Liver (tissue), 9 donors: ENCODE measurements around the gene EMC6. TPM values are rescaled to one million over a fixed set of nuclear protein-coding genes. Genes with fewer than 3 reads are reported as not detected.

Experiments used
- DNase-seq: peaks from one replicate; pipeline ENCODE4 v3.0.0-alpha.2; 2017; ENCODE audit warnings: low spot score
- H3K27ac ChIP-seq, 2 donors: one replicate each; pipeline ENCODE4 v1.7.0; 2013; ENCODE audit warnings: inconsistent platforms in 2 of 2, low read length in 2 of 2, control low read depth in 1 of 2, low read depth in 1 of 2, mild to moderate bottlenecking in 1 of 2
- H3K27me3 ChIP-seq, 4 donors: one replicate each; pipeline versions ENCODE4 v1.6.1 to v1.7.0; 2013; ENCODE audit warnings: low read length in 3 of 4, inconsistent platforms in 1 of 4, mild to moderate bottlenecking in 1 of 4, moderate library complexity in 1 of 4; ENCODE audit not compliant: control insufficient read depth in 4 of 4, insufficient read depth in 4 of 4
- H3K36me3 ChIP-seq, 4 donors: one replicate each; pipeline versions ENCODE4 v1.6.1 to v1.7.0; 2013; ENCODE audit warnings: low read length in 3 of 4, mild to moderate bottlenecking in 3 of 4, low read depth in 1 of 4, moderate library complexity in 1 of 4; ENCODE audit not compliant: control insufficient read depth in 4 of 4, insufficient read depth in 3 of 4
- H3K4me1 ChIP-seq, 4 donors: one replicate each; pipeline versions ENCODE4 v1.6.1 to v1.7.0; 2013; ENCODE audit warnings: low read length in 3 of 4, mild to moderate bottlenecking in 3 of 4, moderate library complexity in 1 of 4; ENCODE audit not compliant: control insufficient read depth in 4 of 4, insufficient read depth in 4 of 4
- H3K4me3 ChIP-seq, 3 donors: one replicate each; pipeline versions ENCODE4 v1.6.1 to v1.7.0; 2013; ENCODE audit warnings: low read length in 3 of 3, control low read depth in 1 of 3, low read depth in 1 of 3, mild to moderate bottlenecking in 1 of 3
- H3K9ac ChIP-seq, 2 donors: one replicate each; pipeline ENCODE4 v1.7.0; 2013; ENCODE audit warnings: low read length in 2 of 2, mild to moderate bottlenecking in 2 of 2, moderate library complexity in 2 of 2, control low read depth in 1 of 2, low read depth in 1 of 2
- H3K9me3 ChIP-seq, 4 donors: one replicate each; pipeline versions ENCODE4 v1.6.1 to v1.7.0; 2013; ENCODE audit warnings: low read length in 3 of 4; ENCODE audit not compliant: control insufficient read depth in 4 of 4
- EGR1 ChIP-seq, 2 donors: IDR thresholded peaks; 2 replicates each; pipeline ENCODE4 v1.6.1; 2016 to 2018; ENCODE audit warnings: antibody characterized with exemption in 2 of 2, low read depth in 2 of 2
- FOXA1 ChIP-seq: IDR thresholded peaks from 2 replicates; pipeline ENCODE4 v1.6.1; 2016; ENCODE audit warnings: antibody characterized with exemption
- FOXA2 ChIP-seq: IDR thresholded peaks from 2 replicates; pipeline ENCODE4 v1.6.1; 2016; ENCODE audit warnings: antibody characterized with exemption
- HNF4G ChIP-seq: IDR thresholded peaks from 2 replicates; pipeline ENCODE4 v1.6.1; 2016; ENCODE audit warnings: antibody characterized with exemption
- NR2F2 ChIP-seq: IDR thresholded peaks from 2 replicates; pipeline ENCODE4 v1.6.1; 2016; ENCODE audit warnings: antibody characterized with exemption
- RXRA ChIP-seq, 2 donors: IDR thresholded peaks; 2 replicates each; pipeline ENCODE4 v1.6.1; 2017 to 2018; ENCODE audit warnings: antibody characterized with exemption in 2 of 2, mild to moderate bottlenecking in 1 of 2
- TAF1 ChIP-seq: conservative IDR thresholded peaks from 2 replicates; pipeline ENCODE4 v1.6.1; 2016; ENCODE audit warnings: antibody characterized with exemption, mild to moderate bottlenecking
- WGBS: extraction: QIAGEN DNeasy Blood & Tissue Kit; methylation state at CpG from one replicate; pipeline ENCODE4 v1.1.7; 2013; 5-methylcytosine and 5-hydroxymethylcytosine counted together
- polyA plus RNA-seq, 2 donors: library from polyadenylated mRNA; stranded (reverse) in 1 of 2; unstranded in 1 of 2; fragments of 200-250 nt in 1 of 2; fragments of >200 nt in 1 of 2; fragmentation: Nextera tagmentation in 1 of 2; extraction: Ambion mirVana in 1 of 2; gene quantifications; one replicate each; pipeline versions ENCODE4 v1.2.1 to v1.2.3, GENCODE V29; 2013 to 2015
- total RNA-seq, 2 donors: library from RNA; depleted of rRNA; stranded (reverse); fragments of >200 nt; gene quantifications; one replicate each; pipeline ENCODE4 v1.2.3, GENCODE V29; 2014
- TF ChIP-seq, protein P1 (sequence below): fragments of 150-350 bp; IDR thresholded peaks from 2 replicates; pipeline ENCODE4 v1.5.1; 2017; ENCODE audit warnings: improper control_type of control experiment, low read depth, low read length; ENCODE audit not compliant: missing input control
- TF ChIP-seq, protein P2 (sequence below): IDR thresholded peaks from 2 replicates; pipeline ENCODE4 v1.6.1; 2016; ENCODE audit warnings: antibody characterized with exemption
- TF ChIP-seq, protein P3 (sequence below): IDR thresholded peaks from 2 replicates; pipeline ENCODE4 v1.6.1; 2016; ENCODE audit warnings: antibody characterized with exemption
- TF ChIP-seq, protein P4 (sequence below): IDR thresholded peaks from 2 replicates; pipeline ENCODE4 v1.6.1; 2016; ENCODE audit warnings: antibody characterized with exemption, mild to moderate bottlenecking
- TF ChIP-seq, protein P5 (sequence below): IDR thresholded peaks from 2 replicates; pipeline ENCODE4 v1.6.1; 2016; ENCODE audit warnings: antibody characterized with exemption
- donor health status: healthy.
- donor health status: healthy.
- donor health status: healthy.
- donor health status: healthy.
- donor health status: healthy.

The EMC6 gene
- total and polyA plus RNA-seq, 4 donors = 12.3 to 107 (median 47.6) TPM

DNA sequence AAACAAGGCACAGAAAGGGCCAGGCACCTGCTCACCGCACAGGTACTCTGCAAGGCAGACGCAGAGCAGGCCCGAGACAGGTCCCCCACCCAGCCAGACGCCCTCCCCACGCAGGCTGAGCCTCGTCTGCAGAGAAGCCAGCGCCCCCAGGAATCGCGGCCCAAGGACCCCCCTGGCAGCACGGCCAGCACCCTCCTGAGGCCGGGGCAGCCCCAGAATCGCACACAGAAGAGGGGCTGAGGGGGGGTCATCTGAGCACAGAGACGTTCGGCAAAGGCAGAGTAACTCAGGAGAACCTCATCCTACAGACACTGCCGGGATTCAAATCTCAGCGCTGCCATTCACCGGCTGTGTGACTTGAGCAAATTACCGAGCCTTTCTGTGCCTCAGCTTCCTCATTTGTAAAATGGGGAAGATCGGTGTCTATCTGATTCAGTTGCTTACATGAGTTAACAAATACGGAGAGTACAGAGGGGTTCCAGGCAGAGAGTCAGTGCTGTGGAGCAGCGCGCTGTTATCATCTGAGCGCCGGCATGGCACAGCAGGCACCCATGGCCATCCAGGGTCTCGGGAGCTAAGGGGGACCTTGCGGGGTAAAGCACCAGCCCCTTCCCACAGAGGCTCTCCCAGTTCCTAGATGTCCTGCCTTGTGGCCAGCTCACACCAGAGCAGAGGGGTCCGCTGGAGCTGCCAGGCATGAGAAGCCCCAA lies 10.4 kb downstream of the EMC6 start (continued):
- TF ChIP-seq, protein P1, sequence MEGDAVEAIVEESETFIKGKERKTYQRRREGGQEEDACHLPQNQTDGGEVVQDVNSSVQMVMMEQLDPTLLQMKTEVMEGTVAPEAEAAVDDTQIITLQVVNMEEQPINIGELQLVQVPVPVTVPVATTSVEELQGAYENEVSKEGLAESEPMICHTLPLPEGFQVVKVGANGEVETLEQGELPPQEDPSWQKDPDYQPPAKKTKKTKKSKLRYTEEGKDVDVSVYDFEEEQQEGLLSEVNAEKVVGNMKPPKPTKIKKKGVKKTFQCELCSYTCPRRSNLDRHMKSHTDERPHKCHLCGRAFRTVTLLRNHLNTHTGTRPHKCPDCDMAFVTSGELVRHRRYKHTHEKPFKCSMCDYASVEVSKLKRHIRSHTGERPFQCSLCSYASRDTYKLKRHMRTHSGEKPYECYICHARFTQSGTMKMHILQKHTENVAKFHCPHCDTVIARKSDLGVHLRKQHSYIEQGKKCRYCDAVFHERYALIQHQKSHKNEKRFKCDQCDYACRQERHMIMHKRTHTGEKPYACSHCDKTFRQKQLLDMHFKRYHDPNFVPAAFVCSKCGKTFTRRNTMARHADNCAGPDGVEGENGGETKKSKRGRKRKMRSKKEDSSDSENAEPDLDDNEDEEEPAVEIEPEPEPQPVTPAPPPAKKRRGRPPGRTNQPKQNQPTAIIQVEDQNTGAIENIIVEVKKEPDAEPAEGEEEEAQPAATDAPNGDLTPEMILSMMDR = no peak
- TF ChIP-seq HNF4G = no peak

DNA sequence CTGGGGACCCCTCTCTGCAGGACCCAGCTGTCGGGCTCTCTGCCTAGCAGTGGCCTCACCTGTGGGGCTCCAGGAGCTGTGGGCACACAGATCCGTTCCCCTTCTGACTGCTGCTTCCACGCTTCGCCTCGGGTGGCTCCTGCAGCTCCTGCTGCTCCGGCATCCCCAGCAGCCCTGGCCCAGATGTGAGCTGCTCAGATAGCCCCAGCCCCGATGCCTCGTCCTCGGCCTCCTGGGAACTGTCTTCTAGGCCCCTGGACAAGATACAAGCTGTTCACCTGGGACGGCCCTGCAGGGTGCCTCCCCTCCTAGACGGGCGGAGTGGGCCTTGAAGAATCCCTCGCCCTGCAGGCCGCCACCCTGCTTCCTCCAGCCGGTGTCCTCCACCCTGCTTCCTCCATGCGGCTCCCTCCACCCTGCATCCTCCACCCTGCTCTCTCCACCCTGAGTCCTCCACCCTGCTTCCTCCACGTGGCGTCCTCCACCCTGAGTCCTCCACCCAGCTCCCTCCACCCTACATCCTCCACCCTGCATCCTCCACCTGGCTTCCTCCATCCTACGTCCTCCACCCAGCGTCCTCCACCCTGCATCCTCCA lies 11.0 kb downstream of the EMC6 start:
- TF ChIP-seq FOXA1 (no peak), NR2F2 (no peak), TAF1 (no peak)
- DNase-seq = no peak
- H3K27ac ChIP-seq = no peak overlapping the region
- H3K9me3 ChIP-seq = no peaks in the 10 kb centered on the region
- no peaks in the 10 kb centered on the region for H3K4me1 ChIP-seq
- no peaks in the 10 kb centered on the region for H3K36me3 ChIP-seq
- H3K4me3 ChIP-seq = no peak overlapping the region
- 69% methylated on average over 20 of the region's 20 CpGs for WGBS
- H3K9ac ChIP-seq = no peak overlapping the region
- H3K27me3 ChIP-seq = no peaks in the 10 kb centered on the region

DNA sequence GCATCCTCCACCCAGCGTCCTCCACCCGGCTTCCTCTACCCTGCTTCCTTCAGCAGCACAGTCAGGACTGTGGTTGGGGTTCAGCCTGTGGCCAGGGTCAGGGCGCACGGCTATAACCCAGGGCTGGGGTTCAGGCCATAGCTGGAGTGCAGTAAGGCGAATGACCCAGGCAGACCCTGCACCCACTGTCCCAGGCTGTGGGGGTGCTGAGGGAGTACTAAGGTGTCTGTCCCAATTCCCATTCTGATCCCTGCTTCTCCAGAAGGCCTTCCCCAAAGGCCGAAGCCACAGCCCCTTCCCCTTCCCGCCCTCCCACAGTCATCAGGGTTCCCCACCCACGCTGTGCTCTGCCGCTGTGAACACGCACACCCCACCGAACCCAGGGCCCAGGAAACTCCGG lies 12.4 kb downstream of the EMC6 start:
- H3K27me3 ChIP-seq = no peaks in the 10 kb centered on the region
- WGBS = 81% methylated on average over 12 of the region's 12 CpGs
- no peaks in the 10 kb centered on the region for H3K36me3 ChIP-seq
- H3K27ac ChIP-seq = no peak overlapping the region
- DNase-seq = no peak
- no peak overlapping the region for H3K9ac ChIP-seq
- H3K4me1 ChIP-seq = no peaks in the 10 kb centered on the region
- no peaks in the 10 kb centered on the region for H3K9me3 ChIP-seq
- no peak overlapping the region for H3K4me3 ChIP-seq
- no peak for TF ChIP-seq NR2F2
- TF ChIP-seq EGR1 (IDR thresholded peaks at IDR 0.05; ENCODE audit: low read depth in 2 of 2) = no peak
- TF ChIP-seq, protein P1 = no peak
- TF ChIP-seq RXRA (IDR thresholded peaks at IDR 0.05) = no peak
- no peak for TF ChIP-seq HNF4G
- TF ChIP-seq, protein P2, sequence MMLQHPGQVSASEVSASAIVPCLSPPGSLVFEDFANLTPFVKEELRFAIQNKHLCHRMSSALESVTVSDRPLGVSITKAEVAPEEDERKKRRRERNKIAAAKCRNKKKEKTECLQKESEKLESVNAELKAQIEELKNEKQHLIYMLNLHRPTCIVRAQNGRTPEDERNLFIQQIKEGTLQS = no peak
- no peak for TF ChIP-seq FOXA2
- TF ChIP-seq, protein P3, sequence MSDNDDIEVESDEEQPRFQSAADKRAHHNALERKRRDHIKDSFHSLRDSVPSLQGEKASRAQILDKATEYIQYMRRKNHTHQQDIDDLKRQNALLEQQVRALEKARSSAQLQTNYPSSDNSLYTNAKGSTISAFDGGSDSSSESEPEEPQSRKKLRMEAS = no peak
- TF ChIP-seq, protein P4, sequence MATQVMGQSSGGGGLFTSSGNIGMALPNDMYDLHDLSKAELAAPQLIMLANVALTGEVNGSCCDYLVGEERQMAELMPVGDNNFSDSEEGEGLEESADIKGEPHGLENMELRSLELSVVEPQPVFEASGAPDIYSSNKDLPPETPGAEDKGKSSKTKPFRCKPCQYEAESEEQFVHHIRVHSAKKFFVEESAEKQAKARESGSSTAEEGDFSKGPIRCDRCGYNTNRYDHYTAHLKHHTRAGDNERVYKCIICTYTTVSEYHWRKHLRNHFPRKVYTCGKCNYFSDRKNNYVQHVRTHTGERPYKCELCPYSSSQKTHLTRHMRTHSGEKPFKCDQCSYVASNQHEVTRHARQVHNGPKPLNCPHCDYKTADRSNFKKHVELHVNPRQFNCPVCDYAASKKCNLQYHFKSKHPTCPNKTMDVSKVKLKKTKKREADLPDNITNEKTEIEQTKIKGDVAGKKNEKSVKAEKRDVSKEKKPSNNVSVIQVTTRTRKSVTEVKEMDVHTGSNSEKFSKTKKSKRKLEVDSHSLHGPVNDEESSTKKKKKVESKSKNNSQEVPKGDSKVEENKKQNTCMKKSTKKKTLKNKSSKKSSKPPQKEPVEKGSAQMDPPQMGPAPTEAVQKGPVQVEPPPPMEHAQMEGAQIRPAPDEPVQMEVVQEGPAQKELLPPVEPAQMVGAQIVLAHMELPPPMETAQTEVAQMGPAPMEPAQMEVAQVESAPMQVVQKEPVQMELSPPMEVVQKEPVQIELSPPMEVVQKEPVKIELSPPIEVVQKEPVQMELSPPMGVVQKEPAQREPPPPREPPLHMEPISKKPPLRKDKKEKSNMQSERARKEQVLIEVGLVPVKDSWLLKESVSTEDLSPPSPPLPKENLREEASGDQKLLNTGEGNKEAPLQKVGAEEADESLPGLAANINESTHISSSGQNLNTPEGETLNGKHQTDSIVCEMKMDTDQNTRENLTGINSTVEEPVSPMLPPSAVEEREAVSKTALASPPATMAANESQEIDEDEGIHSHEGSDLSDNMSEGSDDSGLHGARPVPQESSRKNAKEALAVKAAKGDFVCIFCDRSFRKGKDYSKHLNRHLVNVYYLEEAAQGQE = no peak
- TF ChIP-seq, protein P5, sequence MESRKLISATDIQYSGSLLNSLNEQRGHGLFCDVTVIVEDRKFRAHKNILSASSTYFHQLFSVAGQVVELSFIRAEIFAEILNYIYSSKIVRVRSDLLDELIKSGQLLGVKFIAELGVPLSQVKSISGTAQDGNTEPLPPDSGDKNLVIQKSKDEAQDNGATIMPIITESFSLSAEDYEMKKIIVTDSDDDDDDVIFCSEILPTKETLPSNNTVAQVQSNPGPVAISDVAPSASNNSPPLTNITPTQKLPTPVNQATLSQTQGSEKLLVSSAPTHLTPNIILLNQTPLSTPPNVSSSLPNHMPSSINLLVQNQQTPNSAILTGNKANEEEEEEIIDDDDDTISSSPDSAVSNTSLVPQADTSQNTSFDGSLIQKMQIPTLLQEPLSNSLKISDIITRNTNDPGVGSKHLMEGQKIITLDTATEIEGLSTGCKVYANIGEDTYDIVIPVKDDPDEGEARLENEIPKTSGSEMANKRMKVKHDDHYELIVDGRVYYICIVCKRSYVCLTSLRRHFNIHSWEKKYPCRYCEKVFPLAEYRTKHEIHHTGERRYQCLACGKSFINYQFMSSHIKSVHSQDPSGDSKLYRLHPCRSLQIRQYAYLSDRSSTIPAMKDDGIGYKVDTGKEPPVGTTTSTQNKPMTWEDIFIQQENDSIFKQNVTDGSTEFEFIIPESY = no peak
